Renal cortical epithelial cell (primary cell): ENCODE measurements around the gene OGG1. TPM values are rescaled to one million over a fixed set of nuclear protein-coding genes. Genes with fewer than 3 reads are reported as not detected.
A peak's percentile ranks its signal among the peaks of the same experiment; 100 is the strongest.

ENCODE experiments used
- DNase-seq: peaks from one replicate; pipeline ENCODE4 v3.0.0-alpha.2; 2011; ENCODE audit warnings: low read depth
- total RNA-seq: library from RNA; depleted of rRNA; stranded (reverse); fragments of >200 nt; gene quantifications from 2 replicates; pipeline ENCODE4 v1.2.3, GENCODE V29; 2014

The OGG1 gene
- total RNA-seq, 1 donor from 2014 or later, result 11.9 TPM

DNA sequence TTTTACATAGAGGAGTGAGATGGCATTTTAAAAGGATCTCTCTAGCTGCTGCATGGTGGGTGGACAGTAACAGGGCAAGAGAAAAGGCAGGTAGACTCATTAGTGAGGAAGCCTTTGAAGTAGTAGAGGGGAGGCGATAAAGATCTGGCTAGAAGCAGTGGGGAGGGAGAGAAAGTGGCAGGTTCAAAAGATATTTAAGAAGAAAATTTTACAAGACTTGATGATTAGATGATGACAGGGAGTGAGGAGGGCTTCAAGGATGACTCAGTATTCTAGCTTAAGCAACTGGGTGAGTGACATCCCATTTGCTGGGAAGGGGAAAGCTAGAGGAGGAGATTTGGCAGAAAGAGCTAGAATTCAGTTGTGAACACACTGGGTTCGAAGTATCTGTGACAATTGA lies 22.0 kb upstream of the OGG1 start:
- DNase-seq, result no peak

DNA sequence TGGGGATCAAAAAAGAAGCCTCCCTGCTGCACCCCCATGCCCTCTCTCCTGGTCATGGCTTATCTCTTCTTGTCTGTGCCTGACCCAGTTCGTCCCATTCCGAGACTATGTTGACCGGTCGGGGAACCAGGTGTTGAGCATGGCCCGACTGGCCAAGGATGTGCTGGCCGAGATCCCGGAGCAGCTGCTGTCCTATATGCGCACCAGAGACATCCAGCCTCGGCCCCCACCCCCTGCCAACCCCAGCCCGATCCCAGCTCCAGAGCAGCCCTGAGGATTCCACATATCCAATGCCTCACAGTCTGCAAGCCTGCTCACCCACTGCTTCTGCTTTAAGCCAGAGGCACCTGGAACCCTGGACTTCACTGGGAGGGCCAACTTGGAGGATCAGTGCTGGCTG lies 20.3 kb upstream of the OGG1 start:
- DNase-seq, result no peak

DNA sequence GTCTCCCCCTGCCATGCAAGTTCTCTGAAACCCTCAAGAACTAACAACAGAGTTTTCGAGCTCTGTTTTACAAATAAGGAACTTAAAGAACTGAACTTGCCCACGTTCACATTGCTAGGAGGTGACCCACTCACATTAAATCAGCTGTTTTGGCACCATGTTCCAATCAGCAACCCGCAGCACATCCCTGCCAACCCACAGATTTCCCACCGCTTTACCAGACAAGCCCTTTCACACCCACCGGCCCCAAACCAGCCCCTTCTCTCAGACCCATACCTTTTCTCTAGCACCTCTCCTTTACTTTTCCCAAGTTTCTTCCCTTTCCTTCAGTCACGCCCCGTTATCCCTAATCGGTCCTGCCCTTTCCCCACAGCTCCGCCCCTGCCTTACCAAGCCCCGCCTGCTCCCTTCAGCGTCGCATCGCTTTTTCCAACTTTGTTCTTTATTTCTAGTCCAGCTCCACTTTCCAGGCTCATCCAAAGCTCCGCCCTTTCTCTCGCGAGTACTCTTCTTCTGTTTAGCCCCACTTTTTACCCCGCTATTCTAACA lies 19.0 kb upstream of the OGG1 start:
- no peak for DNase-seq

DNA sequence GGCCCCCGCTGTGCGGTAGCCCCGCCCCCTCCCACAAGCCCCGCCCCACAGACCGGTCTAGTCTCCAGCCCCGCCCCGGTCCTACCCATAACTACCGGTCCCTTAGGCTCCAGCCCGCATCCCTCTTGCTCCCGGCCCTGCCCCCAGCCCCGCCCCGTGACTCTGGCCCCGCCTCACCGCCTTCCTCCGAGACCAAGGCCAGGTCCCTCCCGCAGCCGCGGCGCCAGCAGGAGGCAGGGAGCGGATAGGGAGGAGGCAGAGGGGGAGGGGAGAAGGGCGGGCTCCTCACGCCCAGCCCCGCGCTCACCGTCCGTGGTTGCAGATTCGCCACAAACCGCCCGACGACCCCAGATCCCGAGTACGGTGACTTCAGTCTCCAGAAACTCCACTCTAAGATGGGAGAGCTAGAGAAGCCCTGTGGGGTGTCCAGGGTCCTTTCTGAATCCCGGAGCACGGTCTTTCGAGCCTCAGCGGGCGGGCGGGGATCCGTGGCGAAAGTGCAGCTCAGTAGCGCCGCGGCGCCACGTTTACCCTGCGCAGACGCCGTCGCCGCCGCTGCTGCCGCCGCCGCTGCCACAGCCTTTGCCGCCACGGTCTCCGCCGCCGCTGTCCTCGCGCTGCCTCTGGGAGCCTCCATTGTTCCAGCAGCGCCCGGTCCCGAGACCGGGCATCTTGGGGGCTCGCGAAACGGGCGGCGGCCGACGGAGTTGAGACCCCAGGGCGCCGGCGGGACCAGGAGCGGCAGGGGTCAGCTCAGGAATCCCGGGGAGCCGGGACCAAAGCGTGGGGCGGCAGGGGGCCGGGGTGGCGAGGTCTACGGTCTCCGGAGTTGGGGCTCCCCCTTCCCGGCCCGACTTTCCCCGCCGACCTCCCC lies 18.3 kb upstream of the OGG1 start, which contains the start of gene BRPF1:
Gene BRPF1 (plus strand): TSS at position 530 of the 874 bp plus-strand sequence. CDS start 2,406 bp downstream, outside the sequence.
- DNase-seq, result peak; percentile 91

DNA sequence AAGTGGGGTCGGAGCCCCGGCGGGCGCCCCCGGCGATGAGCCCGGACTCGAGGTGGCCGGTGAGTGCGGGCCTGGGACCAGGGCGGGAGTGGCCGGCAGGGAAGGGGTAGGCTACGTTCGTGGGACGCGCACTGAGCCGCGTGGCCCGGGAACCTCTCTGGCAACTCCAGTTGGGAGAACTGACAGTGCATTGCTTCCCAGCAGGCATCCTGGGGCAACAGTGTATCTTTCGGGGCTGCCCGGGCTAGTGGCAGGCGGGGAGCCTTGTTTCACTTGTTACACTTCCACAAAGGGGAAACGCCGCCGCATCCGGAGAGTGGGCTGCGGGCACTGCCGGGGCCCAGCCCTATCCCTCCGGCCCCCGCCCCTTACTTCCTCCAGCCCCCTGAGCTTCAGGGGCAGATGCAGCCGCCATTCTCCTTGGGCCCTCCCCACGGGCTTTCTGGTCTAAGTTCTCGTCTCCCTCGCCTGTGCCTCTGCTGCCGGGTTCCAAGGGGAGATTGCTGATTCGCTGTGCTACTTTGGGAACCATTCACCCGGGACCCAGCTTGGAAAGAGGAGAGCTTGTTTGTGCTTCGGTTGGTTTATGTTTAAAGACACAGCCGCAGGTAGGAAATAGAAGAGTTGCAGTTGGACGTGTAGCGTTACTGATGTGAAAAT lies 17.5 kb upstream of the OGG1 start:
- DNase-seq, result no peak

DNA sequence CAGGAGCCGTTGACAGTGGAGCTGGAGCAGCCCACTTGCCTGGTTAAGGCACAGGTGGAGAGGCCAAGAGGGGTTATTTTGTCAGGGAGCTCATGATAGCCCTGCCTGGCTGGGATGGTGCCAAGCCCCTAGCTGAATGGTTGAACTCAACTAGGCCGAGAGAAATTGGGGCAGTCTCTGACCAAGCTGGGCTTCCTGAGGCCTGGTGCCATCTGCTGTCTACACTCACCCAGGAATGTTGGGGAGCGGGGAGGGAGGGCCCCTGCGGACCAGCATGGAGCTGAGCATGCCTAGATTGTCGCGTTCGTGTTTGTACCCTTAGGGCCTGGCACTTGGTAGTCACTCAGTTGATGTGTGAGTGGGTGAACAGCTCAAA lies 17.0 kb upstream of the OGG1 start:
- DNase-seq, result peak; percentile 7

DNA sequence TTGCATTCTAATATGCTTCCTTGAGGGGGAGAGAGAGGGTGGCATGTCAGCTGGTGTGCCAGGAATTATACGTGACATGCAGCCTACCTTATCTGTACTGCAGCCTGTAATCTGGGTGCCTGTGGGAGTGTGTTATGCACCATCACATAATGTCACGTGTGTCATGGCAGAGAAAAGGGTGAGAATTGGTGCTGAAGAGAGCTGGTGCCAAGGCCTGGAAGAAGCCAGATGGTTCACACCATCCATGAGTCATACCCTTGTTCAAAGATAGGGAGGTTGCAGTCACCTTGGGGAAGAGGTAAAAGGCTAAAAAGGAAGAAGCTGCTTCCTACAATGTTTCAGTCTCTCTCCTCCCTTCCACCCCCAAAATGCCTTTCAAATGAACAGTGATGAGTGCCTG lies 12.9 kb upstream of the OGG1 start:
- no peak for DNase-seq

DNA sequence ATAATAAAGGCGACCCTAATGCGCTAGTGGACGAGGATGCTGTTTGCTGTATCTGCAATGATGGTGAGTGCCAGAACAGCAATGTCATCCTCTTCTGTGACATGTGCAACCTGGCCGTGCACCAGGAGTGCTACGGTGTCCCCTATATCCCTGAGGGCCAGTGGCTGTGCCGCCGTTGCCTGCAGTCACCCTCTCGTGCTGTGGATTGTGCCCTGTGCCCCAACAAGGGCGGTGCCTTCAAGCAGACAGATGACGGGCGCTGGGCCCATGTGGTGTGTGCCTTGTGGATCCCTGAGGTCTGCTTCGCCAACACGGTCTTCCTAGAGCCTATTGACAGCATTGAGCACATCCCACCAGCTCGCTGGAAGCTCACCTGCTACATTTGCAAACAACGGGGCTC lies 10.6 kb upstream of the OGG1 start:
- DNase-seq, result no peak

DNA sequence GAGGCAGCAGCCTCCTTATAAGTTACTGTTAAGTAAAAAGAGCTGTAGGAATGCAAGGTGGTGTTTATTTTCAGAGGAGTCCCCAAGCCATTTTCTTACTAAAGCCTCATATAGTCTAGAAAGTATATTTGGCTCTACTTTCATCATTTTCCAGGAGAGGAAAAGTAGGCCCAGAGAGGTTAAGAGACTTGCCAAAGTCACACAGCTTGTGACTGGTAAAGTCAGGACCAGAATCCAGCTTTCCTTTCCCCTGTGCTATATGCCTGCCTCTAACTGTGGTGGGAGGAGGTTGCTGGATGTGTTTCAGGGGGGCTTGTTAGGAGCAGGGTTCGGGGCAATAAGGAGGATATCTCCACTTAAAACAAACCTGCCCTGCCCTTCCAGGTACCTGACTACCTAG lies 7.2 kb upstream of the OGG1 start:
- DNase-seq, result no peak

DNA sequence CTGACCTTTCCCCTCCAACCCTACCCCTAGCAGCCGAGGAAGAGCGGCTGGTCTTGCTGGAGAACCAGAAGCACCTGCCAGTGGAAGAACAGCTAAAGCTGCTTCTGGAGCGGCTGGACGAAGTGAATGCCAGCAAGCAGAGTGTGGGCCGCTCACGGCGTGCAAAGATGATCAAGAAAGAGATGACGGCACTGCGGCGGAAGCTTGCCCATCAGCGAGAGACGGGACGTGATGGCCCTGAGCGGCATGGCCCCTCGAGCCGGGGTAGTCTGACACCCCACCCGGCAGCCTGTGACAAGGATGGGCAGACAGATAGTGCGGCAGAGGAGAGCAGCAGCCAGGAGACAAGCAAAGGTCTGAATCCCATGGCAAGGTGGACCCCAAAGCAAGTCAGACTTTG lies 6.2 kb upstream of the OGG1 start:
- no peak for DNase-seq

DNA sequence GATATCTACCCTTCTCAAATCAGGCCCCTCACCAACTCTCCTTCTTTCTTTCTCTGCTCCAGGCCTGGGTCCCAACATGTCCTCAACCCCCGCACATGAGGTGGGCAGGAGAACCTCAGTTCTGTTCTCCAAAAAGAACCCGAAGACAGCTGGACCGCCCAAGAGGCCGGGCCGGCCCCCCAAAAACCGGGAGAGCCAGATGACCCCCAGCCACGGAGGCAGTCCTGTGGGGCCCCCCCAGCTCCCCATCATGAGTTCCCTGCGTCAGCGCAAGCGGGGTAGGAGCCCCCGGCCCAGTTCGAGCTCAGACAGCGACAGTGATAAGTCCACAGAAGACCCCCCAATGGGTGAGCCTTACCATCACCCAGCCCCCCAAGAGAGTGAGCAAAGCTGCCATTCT lies 5.6 kb upstream of the OGG1 start:
- no peak for DNase-seq

DNA sequence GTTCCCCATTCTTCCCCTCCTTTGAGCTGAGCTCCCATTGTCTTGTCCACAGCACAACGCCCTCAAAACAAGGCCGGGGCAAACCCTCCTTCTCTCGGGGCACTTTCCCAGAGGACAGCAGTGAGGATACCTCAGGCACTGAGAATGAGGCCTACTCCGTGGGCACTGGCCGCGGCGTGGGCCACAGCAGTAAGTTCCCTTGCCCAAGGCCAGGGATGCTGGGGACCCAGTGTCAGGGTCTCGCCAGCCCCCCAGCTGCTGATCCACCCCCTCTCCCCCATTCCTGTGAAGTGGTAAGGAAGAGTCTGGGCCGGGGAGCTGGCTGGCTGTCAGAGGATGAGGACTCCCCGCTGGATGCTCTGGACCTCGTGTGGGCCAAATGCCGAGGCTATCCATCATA lies 4.2 kb upstream of the OGG1 start:
- no peak for DNase-seq

DNA sequence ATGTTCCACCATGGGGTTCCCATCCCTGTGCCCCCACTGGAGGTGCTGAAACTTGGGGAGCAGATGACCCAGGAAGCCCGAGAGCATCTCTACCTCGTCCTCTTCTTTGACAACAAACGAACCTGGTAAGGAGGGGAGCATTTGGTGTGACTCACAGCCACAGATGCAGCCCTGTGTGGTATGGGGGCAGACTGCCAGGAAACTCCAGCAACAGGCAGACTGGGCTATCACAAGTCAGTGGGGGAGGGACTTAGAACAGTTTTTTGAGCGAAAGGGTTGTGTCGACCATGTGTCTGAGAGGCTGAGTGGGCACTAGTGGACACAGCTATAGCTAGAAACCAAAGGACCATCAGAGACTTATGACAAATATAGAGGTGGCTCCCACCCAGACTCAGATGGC lies 3.4 kb upstream of the OGG1 start:
- DNase-seq, result no peak

DNA sequence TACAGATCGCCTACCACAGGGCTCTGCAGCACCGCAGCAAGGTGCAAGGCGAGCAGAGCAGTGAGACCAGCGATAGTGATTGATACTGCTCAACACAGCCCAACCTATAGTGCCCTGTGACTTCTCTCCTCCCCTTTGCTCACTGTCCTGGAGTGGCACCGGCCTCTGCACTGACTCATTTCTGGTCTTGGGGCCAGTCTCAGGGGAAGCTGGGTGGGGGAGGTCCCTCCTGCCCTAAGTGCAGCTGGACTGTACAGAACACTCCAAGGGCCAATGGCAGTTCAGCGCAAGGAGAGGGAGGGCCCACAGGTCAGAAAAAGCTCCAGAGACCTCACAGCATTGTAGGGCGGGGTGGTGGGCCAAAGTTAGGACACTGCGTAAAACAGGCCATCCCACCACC lies 2.5 kb upstream of the OGG1 start:
- no peak for DNase-seq

DNA sequence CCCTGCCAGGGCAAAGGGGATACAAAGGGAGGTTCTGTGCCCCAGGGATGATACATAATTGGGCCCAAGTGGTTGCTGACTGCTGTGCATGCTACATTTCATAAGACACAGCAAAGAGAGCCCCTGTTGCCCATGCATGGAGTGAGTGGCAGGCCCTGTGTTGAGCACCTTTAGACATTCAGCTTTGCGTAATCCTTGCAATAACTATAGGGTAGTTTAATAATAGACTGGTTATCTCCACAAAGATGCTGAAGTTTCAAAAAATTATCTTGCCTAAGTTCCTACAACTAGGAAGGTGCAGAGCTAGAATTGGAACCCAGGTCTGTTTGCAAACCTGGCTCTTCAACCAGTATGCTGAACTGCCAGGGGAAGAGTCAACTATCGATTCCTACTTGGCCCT lies 1.7 kb upstream of the OGG1 start:
- no peak for DNase-seq

DNA sequence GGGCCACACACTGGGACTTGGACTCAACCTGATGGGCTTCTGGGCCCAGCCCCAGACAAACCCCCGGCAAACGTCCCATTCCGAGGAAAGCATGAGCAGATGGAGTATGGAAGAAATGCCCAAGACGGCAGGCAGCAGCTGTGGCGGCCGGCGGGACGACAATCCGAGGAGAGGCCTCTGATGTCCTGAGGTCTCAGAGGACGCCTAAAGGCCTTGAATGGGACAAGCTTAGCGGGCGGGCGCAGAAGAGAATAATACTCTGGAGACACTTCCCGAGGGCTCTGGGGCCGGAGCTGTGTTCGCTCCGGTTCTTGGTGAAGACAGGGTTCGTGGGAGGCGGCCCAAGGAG lies 482 bp upstream of the OGG1 start:
- peak; percentile 22 for DNase-seq

DNA sequence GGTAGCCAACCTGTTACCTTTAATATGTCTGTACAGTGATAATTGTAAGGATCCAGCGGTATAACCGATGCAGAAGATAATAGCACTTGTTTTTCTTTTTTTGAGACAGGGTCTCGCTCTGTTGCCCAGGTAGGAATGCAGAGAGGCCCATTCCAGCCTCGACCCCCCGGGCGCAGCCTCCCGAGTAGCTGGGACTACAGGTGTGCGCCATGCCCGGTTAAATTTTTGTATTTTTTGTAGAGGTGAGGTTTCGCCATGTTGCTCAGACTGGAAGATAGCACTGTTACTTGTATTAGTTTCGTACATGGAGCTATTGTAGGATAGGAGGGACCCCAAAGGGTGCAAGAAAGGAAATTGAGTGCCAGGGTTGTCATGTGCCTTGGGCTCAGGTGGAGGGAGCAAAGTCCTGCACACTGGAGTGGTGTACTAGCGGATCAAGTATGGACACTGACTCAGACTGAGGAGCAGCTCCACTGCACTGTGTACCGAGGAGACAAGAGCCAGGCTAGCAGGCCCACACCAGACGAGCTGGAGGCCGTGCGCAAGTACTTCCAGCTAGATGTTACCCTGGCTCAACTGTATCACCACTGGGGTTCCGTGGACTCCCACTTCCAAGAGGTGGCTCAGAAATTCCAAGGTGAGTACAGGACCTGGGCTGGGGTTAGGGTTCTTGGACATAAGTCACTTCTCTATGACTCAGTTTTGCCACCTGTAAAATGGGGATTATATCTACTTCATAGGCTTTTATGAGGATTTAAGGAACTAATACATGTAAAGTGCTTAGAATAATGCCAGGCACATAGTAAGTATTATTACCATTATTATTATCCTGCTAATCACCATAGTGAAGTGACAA lies 1.0 kb downstream of the OGG1 start:
- DNase-seq, result peak; percentile 59

DNA sequence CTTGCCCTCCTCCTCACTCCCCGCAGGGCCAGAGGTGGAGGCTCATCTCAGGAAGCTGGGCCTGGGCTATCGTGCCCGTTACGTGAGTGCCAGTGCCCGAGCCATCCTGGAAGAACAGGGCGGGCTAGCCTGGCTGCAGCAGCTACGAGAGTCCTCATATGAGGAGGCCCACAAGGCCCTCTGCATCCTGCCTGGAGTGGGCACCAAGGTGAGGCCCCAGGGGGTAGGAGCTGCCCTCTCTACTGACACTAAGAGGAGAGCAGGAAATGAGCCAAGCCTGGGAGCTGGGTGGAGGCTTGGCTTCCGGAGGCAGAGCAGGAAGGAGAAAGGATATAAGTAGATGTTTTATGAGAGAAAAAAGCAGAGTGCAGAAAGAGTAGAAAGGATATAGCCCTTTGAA lies 4.9 kb downstream of the OGG1 start:
- DNase-seq, result no peak

DNA sequence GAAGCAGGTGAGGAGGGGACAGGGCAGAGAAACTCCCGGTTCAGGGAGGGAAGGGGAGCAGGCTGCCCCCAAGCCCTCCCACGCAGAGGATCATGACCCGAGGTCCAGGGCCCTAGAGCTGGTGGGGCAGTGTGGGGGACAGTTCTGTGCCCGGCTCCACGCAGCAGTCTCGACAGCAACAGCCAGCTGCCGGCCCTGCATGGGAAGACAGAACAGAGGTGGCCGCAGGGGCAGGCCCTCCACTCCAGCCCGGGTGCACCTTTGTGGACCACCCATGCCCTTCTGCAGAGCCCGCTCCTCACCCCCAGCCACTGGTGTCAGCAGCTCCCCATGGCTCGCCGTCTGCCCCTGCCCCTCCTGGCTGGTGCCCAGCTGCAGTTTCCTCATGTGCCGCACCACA lies 7.7 kb downstream of the OGG1 start:
- DNase-seq, result no peak

DNA sequence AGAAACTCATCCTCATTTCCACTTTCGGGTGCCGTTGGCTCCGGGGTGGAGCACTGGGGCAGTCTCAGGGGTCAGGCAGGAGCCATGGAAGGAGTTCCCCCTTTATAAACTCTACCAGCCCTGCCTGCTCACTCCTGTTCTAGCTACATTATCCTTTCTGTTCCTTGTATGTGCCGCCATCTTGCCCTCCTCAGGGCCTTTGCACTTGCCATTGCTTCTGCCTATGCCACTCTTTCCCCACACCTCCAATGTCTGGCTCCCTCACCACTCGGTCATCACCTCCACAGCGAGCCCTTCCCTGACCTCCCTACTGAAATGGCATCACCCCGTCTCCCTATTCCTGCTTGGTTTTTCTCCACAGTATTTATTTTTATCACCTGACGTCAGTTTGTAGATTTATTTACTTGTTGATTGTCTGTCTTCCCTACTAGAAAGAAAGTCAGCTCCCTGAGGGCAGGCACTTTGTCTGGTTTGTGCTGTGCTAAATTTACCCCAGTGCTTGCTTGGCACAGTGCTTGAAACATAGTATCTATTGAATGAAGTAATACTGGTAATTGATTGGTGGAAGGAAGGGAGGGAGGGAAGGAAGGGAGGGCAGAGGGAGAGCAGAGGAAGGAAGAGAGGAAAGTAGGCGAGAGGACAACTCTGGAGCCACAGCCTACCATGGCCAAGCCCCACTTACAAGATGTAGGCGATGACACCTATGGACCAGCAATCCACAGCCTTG lies 11.2 kb downstream of the OGG1 start:
- no peak for DNase-seq

DNA sequence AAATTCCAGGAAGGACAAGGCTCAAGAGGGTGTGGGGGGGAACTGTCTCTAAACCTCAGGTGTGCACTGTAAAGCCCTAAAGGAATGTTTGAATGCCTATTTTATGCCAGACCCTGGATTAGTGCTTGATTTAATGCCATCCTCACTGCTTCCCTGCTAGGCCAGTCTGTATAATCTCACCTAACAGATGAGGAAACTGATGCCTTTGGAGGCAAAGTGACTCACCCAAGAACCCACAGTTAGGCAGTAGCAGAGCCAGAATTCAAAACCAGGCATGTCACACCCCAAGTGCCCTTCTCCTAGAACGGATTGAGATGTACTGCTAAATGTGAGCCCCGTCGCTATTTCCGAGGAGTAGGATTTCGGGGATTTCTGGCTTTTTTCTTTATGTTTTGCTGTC lies 12.2 kb downstream of the OGG1 start:
- DNase-seq, result no peak

DNA sequence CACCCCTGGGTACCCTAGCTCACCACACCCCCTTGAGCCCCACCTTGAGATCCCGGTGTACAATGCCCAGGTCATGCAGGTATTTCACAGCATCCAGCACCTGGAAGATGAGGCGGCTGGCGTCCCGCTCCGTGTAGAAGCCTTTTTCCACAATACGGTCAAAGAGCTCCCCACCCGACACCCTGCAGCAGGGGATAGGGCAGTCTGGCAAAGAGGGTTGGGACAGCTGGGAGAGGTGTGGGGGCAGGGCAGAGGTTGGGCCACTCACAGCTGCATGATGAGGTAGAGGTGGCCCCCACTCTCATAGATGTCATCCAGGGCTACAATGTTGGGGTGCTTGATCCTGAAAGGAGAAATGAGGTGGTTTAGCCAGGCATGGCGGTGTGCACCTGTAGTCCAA lies 13.1 kb downstream of the OGG1 start:
- no peak for DNase-seq
